ENCODE data around the gene CEL.

CEL gene

GRCh38 chr9:133048595-133048994 lies 13.2 kb upstream of the CEL start (continued):
- TF ChIP-seq, protein P1, sequence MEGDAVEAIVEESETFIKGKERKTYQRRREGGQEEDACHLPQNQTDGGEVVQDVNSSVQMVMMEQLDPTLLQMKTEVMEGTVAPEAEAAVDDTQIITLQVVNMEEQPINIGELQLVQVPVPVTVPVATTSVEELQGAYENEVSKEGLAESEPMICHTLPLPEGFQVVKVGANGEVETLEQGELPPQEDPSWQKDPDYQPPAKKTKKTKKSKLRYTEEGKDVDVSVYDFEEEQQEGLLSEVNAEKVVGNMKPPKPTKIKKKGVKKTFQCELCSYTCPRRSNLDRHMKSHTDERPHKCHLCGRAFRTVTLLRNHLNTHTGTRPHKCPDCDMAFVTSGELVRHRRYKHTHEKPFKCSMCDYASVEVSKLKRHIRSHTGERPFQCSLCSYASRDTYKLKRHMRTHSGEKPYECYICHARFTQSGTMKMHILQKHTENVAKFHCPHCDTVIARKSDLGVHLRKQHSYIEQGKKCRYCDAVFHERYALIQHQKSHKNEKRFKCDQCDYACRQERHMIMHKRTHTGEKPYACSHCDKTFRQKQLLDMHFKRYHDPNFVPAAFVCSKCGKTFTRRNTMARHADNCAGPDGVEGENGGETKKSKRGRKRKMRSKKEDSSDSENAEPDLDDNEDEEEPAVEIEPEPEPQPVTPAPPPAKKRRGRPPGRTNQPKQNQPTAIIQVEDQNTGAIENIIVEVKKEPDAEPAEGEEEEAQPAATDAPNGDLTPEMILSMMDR (tag by site-specific recombination; IDR thresholded peaks at IDR 0.05), result peak; percentile 73
- TF ChIP-seq ZNF654 (tag by site-specific recombination; IDR thresholded peaks at IDR 0.05; ENCODE audit: low read depth), result peak; percentile 18; the same call in 1 of the 2 replicates
- TF ChIP-seq, protein P2, sequence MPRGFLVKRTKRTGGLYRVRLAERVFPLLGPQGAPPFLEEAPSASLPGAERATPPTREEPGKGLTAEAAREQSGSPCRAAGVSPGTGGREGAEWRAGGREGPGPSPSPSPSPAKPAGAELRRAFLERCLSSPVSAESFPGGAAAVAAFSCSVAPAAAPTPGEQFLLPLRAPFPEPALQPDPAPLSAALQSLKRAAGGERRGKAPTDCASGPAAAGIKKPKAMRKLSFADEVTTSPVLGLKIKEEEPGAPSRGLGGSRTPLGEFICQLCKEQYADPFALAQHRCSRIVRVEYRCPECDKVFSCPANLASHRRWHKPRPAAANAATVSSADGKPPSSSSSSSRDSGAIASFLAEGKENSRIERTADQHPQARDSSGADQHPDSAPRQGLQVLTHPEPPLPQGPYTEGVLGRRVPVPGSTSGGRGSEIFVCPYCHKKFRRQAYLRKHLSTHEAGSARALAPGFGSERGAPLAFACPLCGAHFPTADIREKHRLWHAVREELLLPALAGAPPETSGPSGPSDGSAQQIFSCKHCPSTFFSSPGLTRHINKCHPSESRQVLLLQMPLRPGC (tag by site-specific recombination; IDR thresholded peaks at IDR 0.05), result no peak
- no peak for TF ChIP-seq SCRT1 (tag by site-specific recombination; IDR thresholded peaks at IDR 0.05; ENCODE audit: borderline replicate concordance)

DNA sequence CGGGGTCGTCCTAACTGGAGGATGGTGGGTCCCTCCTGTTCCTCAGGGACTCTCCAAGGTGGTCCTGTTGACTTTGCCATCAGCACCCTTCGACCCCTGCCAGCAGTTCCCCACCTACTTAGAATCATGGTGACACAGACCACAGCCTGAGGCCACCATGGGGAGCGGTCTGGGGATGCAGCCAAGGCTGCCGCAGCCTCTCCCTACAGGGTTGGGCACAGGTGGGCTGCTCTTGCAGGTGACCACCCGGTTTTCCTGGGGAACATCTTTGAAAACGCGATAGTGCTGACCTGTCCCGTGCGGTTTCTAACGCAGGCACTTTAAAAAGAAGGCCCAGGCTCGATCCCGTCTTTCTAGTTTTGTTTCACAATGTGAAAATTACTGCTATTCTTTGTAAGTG lies 12.7 kb upstream of the CEL start:
- H3K9me3 ChIP-seq (ENCODE audit: control insufficient read depth, insufficient read depth, low read depth, low read length), result no peaks in the 10 kb centered on the region
- no peak overlapping the region for H3K4me3 ChIP-seq (ENCODE audit: low read depth, low read length)
- no peak overlapping the region for H3K27ac ChIP-seq (ENCODE audit: extremely low read depth, low read depth, low read length)
- H3K36me3 ChIP-seq (ENCODE audit: control insufficient read depth in 2 of 2, insufficient read depth in 1 of 2, low read length in 2 of 2), result peaks cover 5 to 87% of the 10 kb centered on the region in 2 experiments
- TF ChIP-seq ZNF677 (tag by site-specific recombination; IDR thresholded peaks at IDR 0.05), result peak; percentile 95
- no peak for TF ChIP-seq KLF7 (tag by site-specific recombination; IDR thresholded peaks at IDR 0.05; ENCODE audit: borderline replicate concordance)
- TF ChIP-seq ZNF704 (tag by site-specific recombination; IDR thresholded peaks at IDR 0.05), result no peak
- TF ChIP-seq ZNF776 (tag by site-specific recombination; IDR thresholded peaks at IDR 0.05; ENCODE audit: borderline replicate concordance), result no peak
- ChIA-PET POLR2A (interaction anchor here (2.1 kb wide), 1 partner anchor 18 kb away, joined by 11 read pairs; the partner anchor contains the start of gene GTF3C5), CTCF (interaction anchor here (0.5 to 1.7 kb wide), 11 partner anchors 9 to 155 kb away, joined by 3 to 10 read pairs (median 4); partner anchors contain the start of gene GTF3C5)
- H3K4me1 ChIP-seq (ENCODE audit: control insufficient read depth, insufficient read depth, low read length), result no peaks in the 10 kb centered on the region

DNA sequence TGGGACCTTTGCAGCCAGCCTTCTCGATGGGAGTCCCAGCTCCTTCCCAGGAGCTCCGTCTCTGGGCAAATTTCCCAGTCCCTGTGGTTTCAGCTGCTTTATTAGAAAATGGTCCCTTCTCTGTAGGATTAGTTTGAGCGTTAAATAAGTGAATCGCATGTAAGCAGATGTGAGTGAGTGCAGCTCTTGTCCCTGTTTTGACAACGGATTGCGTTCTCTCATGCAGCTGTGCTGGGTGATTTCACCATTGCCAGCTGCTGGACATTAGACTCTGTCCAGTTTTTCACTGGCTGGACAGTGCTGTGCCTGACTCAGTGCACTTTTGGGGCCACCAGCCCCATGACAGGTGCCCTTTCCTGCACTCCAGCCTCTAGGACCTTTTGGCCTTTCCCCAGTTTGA lies 11.6 kb upstream of the CEL start:
- Histone ChIP-seq H3K4me1 (ENCODE audit: control insufficient read depth, insufficient read depth, low read length) (no peaks in the 10 kb centered on the region), H3K27ac (ENCODE audit: extremely low read depth, low read depth, low read length) (no peak overlapping the region), H3K4me3 (ENCODE audit: low read depth, low read length) (no peak overlapping the region), H3K36me3 (ENCODE audit: control insufficient read depth in 2 of 2, insufficient read depth in 1 of 2, low read length in 2 of 2) (peaks cover 5 to 87% of the 10 kb centered on the region in 2 experiments), H3K9me3 (ENCODE audit: control insufficient read depth, insufficient read depth, low read depth, low read length) (no peaks in the 10 kb centered on the region)
- ChIA-PET POLR2A (interaction anchor here (3.3 kb wide), 1 partner anchor 19 kb away, joined by 10 read pairs; the partner anchor contains the start of gene GTF3C5), CTCF (interaction anchor here (0.5 to 1.3 kb wide), 5 partner anchors 10 to 131 kb away, joined by 3 to 8 read pairs (median 3); no protein-coding TSS in a partner anchor)
- no peak for TF ChIP-seq ZNF76 (tag by site-specific recombination; IDR thresholded peaks at IDR 0.05; ENCODE audit: borderline replicate concordance, low read depth)
- TF ChIP-seq ZNF274 (IDR thresholded peaks at IDR 0.05; ENCODE audit: low read length), result no peak
- no peak for TF ChIP-seq ZNF274 (tag by site-specific recombination; IDR thresholded peaks at IDR 0.05; ENCODE audit: borderline replicate concordance)
- TF ChIP-seq ZNF530 (tag by site-specific recombination; IDR thresholded peaks at IDR 0.05; ENCODE audit: low read depth), result no peak
- TF ChIP-seq ZBTB8A (tag by site-specific recombination; IDR thresholded peaks at IDR 0.05), result no peak
- TF ChIP-seq ZBTB17 (tag by site-specific recombination; IDR thresholded peaks at IDR 0.05), result no peak
- TF ChIP-seq ATF2 (tag by site-specific recombination; IDR thresholded peaks at IDR 0.05; ENCODE audit: low read depth), result no peak
- TF ChIP-seq BCL11B (tag by site-specific recombination; IDR thresholded peaks at IDR 0.05; ENCODE audit: low read depth), result no peak
- no peak for TF ChIP-seq ZNF529 (tag by site-specific recombination; IDR thresholded peaks at IDR 0.05; ENCODE audit: insufficient replicate concordance)
- TF ChIP-seq, protein P3, sequence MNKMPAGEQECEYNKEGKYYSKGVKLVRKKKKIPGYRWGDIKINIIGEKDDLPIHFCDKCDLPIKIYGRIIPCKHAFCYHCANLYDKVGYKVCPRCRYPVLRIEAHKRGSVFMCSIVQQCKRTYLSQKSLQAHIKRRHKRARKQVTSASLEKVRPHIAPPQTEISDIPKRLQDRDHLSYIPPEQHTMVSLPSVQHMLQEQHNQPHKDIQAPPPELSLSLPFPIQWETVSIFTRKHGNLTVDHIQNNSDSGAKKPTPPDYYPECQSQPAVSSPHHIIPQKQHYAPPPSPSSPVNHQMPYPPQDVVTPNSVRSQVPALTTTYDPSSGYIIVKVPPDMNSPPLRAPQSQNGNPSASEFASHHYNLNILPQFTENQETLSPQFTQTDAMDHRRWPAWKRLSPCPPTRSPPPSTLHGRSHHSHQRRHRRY (tag by site-specific recombination; IDR thresholded peaks at IDR 0.05), result no peak
- no peak for TF ChIP-seq ZNF140 (tag by site-specific recombination; IDR thresholded peaks at IDR 0.05)
- no peak for TF ChIP-seq ZNF112 (tag by site-specific recombination; IDR thresholded peaks at IDR 0.05)
- TF ChIP-seq ZNF514 (tag by site-specific recombination; IDR thresholded peaks at IDR 0.05), result no peak
- no peak for TF ChIP-seq ZNF580 (tag by site-specific recombination; IDR thresholded peaks at IDR 0.05)
- no peak for TF ChIP-seq ZBTB7A (tag by site-specific recombination; IDR thresholded peaks at IDR 0.05; ENCODE audit: low read depth)
- TF ChIP-seq GLIS1 (tag by site-specific recombination; IDR thresholded peaks at IDR 0.05), result no peak
- no peak for TF ChIP-seq KLF10 (tag by site-specific recombination; IDR thresholded peaks at IDR 0.05)
- TF ChIP-seq SCRT1 (tag by site-specific recombination; IDR thresholded peaks at IDR 0.05; ENCODE audit: borderline replicate concordance), result no peak

Data from HEK293 (cell line).